Measurements from ENCODE around the gene EPHA5. TPM values are rescaled to one million over a fixed set of nuclear protein-coding genes. Genes with fewer than 3 reads are reported as not detected.

The EPHA5 gene
- total and polyA plus RNA-seq, 4 donors, result 0.02 to 0.15 (median 0.11) TPM; not detected in 1

- Histone ChIP-seq H3K4me1 (ENCODE audit: control insufficient read depth in 5 of 5, insufficient read depth in 5 of 5, low read length in 5 of 5) (no peaks in the 10 kb centered on the region), H3K9me3 (ENCODE audit: control insufficient read depth in 4 of 4, insufficient read depth in 3 of 4, low read length in 3 of 4) (peaks cover 0 to 8% (median 1%) of the 10 kb centered on the region in 4 donors), H3K9ac (ENCODE audit: insufficient read depth in 1 of 2, low read length in 2 of 2) (no peak overlapping the region), H3K36me3 (ENCODE audit: control insufficient read depth in 4 of 4, insufficient read depth in 4 of 4, low read length in 4 of 4) (no peaks in the 10 kb centered on the region), H3K27ac (ENCODE audit: low read depth in 1 of 2, low read length in 1 of 2) (no peak overlapping the region), H3K27me3 (ENCODE audit: control insufficient read depth in 3 of 3, insufficient read depth in 3 of 3, low read length in 2 of 3) (no peaks in the 10 kb centered on the region), H3K4me3 (no peak overlapping the region)
- ATAC-seq (ENCODE audit: insufficient read depth, low FRiP score) (no peak), DNase-seq (no peak)
- TF ChIP-seq CTCF (IDR thresholded peaks at IDR 0.05; ENCODE audit: control extremely low read depth, extremely low read depth), result no peak
- WGBS, 2 donors, result 77 to 81% methylated on average over 4 of the region's 4 CpGs
Observed at GRCh38 chr4:65296246-65296645, 374.0 kb downstream of the EPHA5 start.

GRCh38 chr4:65287071-65287470 lies 383.2 kb downstream of the EPHA5 start:
- no peak for ATAC-seq (ENCODE audit: insufficient read depth, low FRiP score)
- Histone ChIP-seq H3K9ac (ENCODE audit: insufficient read depth in 1 of 2, low read length in 2 of 2) (no peak overlapping the region), H3K9me3 (ENCODE audit: control insufficient read depth in 4 of 4, insufficient read depth in 3 of 4, low read length in 3 of 4) (peaks cover 0 to 4% (median 0%) of the 10 kb centered on the region in 4 donors), H3K27ac (ENCODE audit: low read depth in 1 of 2, low read length in 1 of 2) (no peak overlapping the region), H3K36me3 (ENCODE audit: control insufficient read depth in 4 of 4, insufficient read depth in 4 of 4, low read length in 4 of 4) (no peaks in the 10 kb centered on the region), H3K27me3 (ENCODE audit: control insufficient read depth in 3 of 3, insufficient read depth in 3 of 3, low read length in 2 of 3) (no peaks in the 10 kb centered on the region), H3K4me1 (ENCODE audit: control insufficient read depth in 5 of 5, insufficient read depth in 5 of 5, low read length in 5 of 5) (no peaks in the 10 kb centered on the region), H3K4me3 (no peak overlapping the region)
- TF ChIP-seq CTCF (IDR thresholded peaks at IDR 0.05; ENCODE audit: control extremely low read depth, extremely low read depth), result no peak
- 63 to 81% methylated on average over 3 of the region's 3 CpGs for WGBS, 2 donors
- no peak for DNase-seq
